Osteocyte (in vitro differentiated cells): ENCODE data around the gene CGB5. TPM values are rescaled to one million over a fixed set of nuclear protein-coding genes. Genes with fewer than 3 reads are reported as not detected.
"Not testable (repeated sequence)": the region's sequence is repeated elsewhere in the genome, so short reads cannot be mapped to it uniquely, and the experiment has no call there.

Experiments used
- DNase-seq: peaks from one replicate; pipeline ENCODE4 v3.0.0; 2021; ENCODE audit warnings: mixed read lengths; ENCODE audit not compliant: unreplicated experiment; ENCODE audit errors: extremely low spot score
- H3K27ac Mint-ChIP-seq: one replicate; pipeline ENCODE4 v1.8.0; 2021; ENCODE audit warnings: mild to moderate bottlenecking, mixed read lengths; ENCODE audit not compliant: unreplicated experiment
- H3K27me3 Mint-ChIP-seq: one replicate; pipeline ENCODE4 v1.8.0; 2021; ENCODE audit warnings: mixed read lengths; ENCODE audit not compliant: unreplicated experiment
- H3K36me3 Mint-ChIP-seq: one replicate; pipeline ENCODE4 v1.8.0; 2021; ENCODE audit warnings: mixed read lengths; ENCODE audit not compliant: unreplicated experiment
- H3K4me1 Mint-ChIP-seq: one replicate; pipeline ENCODE4 v1.8.0; 2021; ENCODE audit warnings: mixed read lengths; ENCODE audit not compliant: unreplicated experiment
- H3K4me3 Mint-ChIP-seq: one replicate; pipeline ENCODE4 v1.8.0; 2021; ENCODE audit warnings: mild to moderate bottlenecking, moderate library complexity, mixed read lengths; ENCODE audit not compliant: unreplicated experiment
- H3K9me3 Mint-ChIP-seq: one replicate; pipeline ENCODE4 v1.8.0; 2021; ENCODE audit warnings: mixed read lengths; ENCODE audit not compliant: unreplicated experiment
- CTCF ChIP-seq: fragments of 200-600 bp; sonication (generic); IDR thresholded peaks from 2 replicates; pipeline ENCODE4 v1.5.0; 2021; ENCODE audit warnings: antibody characterized with exemption, mild to moderate bottlenecking, moderate library complexity
- total RNA-seq: library from RNA; stranded (reverse); gene quantifications from 2 replicates; pipeline ENCODE4 v1.2.1, GENCODE V29; 2021

Gene CGB5
- total RNA-seq, 1 donor from 2014 or later: not detected

GRCh38 chr19:49036815-49037214 lies 6.8 kb upstream of the CGB5 start, which contains the start of gene CGB1:
Gene CGB1 (minus strand): TSS chr19:49036895. CDS start chr19:49036711, 184 bp downstream.
- peak; percentile 46 for TF ChIP-seq CTCF
- H3K27ac Mint-ChIP-seq, DNase-seq, H3K36me3 Mint-ChIP-seq, H3K9me3 Mint-ChIP-seq, H3K4me3 Mint-ChIP-seq, H3K4me1 Mint-ChIP-seq, H3K27me3 Mint-ChIP-seq: not testable (repeated sequence)

GRCh38 chr19:49038111-49038510 lies 5.5 kb upstream of the CGB5 start:
- H3K9me3 Mint-ChIP-seq, H3K27me3 Mint-ChIP-seq, H3K4me3 Mint-ChIP-seq, H3K27ac Mint-ChIP-seq, H3K36me3 Mint-ChIP-seq, DNase-seq: not testable (repeated sequence)
- peaks cover 12% of the 10 kb centered on the region for H3K4me1 Mint-ChIP-seq

GRCh38 chr19:49038557-49039276 lies 4.9 kb upstream of the CGB5 start:
- H3K4me1 Mint-ChIP-seq: peaks cover 12% of the 10 kb centered on the region
- not testable (repeated sequence) for H3K36me3 Mint-ChIP-seq, H3K27me3 Mint-ChIP-seq, H3K27ac Mint-ChIP-seq, H3K9me3 Mint-ChIP-seq, DNase-seq, H3K4me3 Mint-ChIP-seq

GRCh38 chr19:49039736-49040135 lies 3.9 kb upstream of the CGB5 start:
- not testable (repeated sequence) for H3K9me3 Mint-ChIP-seq, DNase-seq, H3K36me3 Mint-ChIP-seq, H3K27me3 Mint-ChIP-seq, H3K4me3 Mint-ChIP-seq, H3K27ac Mint-ChIP-seq
- H3K4me1 Mint-ChIP-seq: peaks cover 12% of the 10 kb centered on the region

GRCh38 chr19:49042177-49042576 lies 1.5 kb upstream of the CGB5 start:
- Mint-ChIP-seq H3K27ac (no peak overlapping the region), H3K9me3 (no peaks in the 10 kb centered on the region), H3K4me3 (no peak overlapping the region), H3K4me1 (peaks cover 12% of the 10 kb centered on the region), H3K27me3 (no peaks in the 10 kb centered on the region), H3K36me3 (no peaks in the 10 kb centered on the region)
- no peak for DNase-seq
- TF ChIP-seq CTCF: no peak

GRCh38 chr19:49042666-49043065 lies 982 bp upstream of the CGB5 start:
- not testable (repeated sequence) for H3K36me3 Mint-ChIP-seq, H3K27me3 Mint-ChIP-seq, H3K27ac Mint-ChIP-seq, DNase-seq, H3K4me3 Mint-ChIP-seq, H3K9me3 Mint-ChIP-seq
- peaks cover 12% of the 10 kb centered on the region for H3K4me1 Mint-ChIP-seq

- H3K4me1 Mint-ChIP-seq, H3K36me3 Mint-ChIP-seq, H3K9me3 Mint-ChIP-seq, H3K27me3 Mint-ChIP-seq, DNase-seq, H3K4me3 Mint-ChIP-seq, H3K27ac Mint-ChIP-seq: not testable (repeated sequence)
Observed at GRCh38 chr19:49049011-49049410, 5.4 kb downstream of the CGB5 start, which contains the start of gene CGB8. Gene CGB8 (minus strand): TSS chr19:49049111. CDS start chr19:49048739, 372 bp downstream.

GRCh38 chr19:49049834-49050233 lies 6.2 kb downstream of the CGB5 start:
- not testable (repeated sequence) for H3K27me3 Mint-ChIP-seq, H3K4me3 Mint-ChIP-seq, DNase-seq, H3K9me3 Mint-ChIP-seq, H3K27ac Mint-ChIP-seq, H3K4me1 Mint-ChIP-seq, H3K36me3 Mint-ChIP-seq

- DNase-seq, H3K4me1 Mint-ChIP-seq, H3K27ac Mint-ChIP-seq, H3K27me3 Mint-ChIP-seq, H3K4me3 Mint-ChIP-seq, H3K36me3 Mint-ChIP-seq, H3K9me3 Mint-ChIP-seq: not testable (repeated sequence)
Observed at GRCh38 chr19:49050376-49051033, 6.9 kb downstream of the CGB5 start.
